Fibroblast of villous mesenchyme (primary cell): ENCODE measurements around the gene MOCS3. TPM values are rescaled to one million over a fixed set of nuclear protein-coding genes. Genes with fewer than 3 reads are reported as not detected.

Experiments used
- DNase-seq: peaks from one replicate; pipeline ENCODE4 v3.0.0-alpha.2; 2010; ENCODE audit warnings: low read depth
- H3K4me3 ChIP-seq: 2 replicates; pipeline ENCODE4 v1.5.1; 2011; ENCODE audit warnings: low read depth, mild to moderate bottlenecking, low read length
- CTCF ChIP-seq: IDR thresholded peaks from 2 replicates; pipeline ENCODE4 v1.5.1; 2012; ENCODE audit warnings: low read depth, mild to moderate bottlenecking, low read length; ENCODE audit not compliant: insufficient read depth
- total RNA-seq: library from RNA; depleted of rRNA; stranded (reverse); fragments of >200 nt; gene quantifications from 2 replicates; pipeline ENCODE4 v1.2.3, GENCODE V29; 2012

Gene MOCS3, protein sequence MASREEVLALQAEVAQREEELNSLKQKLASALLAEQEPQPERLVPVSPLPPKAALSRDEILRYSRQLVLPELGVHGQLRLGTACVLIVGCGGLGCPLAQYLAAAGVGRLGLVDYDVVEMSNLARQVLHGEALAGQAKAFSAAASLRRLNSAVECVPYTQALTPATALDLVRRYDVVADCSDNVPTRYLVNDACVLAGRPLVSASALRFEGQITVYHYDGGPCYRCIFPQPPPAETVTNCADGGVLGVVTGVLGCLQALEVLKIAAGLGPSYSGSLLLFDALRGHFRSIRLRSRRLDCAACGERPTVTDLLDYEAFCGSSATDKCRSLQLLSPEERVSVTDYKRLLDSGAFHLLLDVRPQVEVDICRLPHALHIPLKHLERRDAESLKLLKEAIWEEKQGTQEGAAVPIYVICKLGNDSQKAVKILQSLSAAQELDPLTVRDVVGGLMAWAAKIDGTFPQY
- total RNA-seq = 9.0 and 10.4 TPM in 2 replicates

DNA sequence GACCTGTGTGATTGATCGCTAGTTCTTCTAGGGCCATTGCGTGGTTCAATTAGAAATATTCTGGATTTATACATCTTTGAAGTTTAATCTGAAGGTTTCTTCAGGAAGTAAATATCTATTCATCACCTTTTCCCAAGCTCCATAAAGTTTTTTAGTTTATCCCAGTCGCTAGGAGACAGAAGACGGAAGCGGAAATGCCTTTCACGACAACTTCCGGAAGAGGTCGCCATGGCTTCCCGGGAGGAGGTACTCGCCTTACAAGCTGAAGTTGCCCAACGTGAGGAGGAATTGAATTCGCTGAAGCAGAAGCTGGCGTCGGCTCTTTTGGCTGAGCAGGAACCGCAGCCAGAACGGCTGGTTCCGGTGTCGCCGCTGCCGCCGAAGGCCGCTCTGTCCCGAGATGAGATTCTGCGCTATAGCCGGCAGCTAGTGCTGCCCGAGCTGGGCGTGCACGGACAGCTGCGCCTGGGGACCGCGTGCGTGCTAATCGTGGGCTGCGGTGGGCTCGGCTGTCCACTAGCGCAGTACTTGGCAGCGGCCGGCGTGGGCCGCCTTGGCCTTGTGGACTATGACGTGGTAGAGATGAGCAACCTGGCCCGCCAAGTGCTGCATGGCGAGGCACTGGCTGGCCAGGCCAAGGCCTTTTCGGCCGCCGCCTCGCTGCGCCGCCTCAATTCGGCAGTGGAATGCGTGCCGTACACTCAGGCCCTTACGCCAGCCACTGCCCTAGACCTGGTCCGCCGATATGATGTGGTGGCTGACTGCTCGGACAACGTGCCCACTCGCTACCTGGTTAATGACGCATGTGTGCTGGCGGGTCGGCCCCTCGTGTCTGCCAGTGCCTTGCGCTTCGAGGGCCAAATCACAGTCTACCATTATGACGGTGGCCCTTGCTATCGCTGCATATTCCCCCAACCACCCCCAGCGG is at the start of gene MOCS3:
Gene MOCS3 (plus strand): TSS at position 204 of the 928 bp plus-strand sequence. CDS start 25 bp downstream, at position 229.
- DNase-seq = peak; percentile 96
- H3K4me3 ChIP-seq = peak within 1 kb of the TSS; percentile 67
- no peak for TF ChIP-seq CTCF

- H3K4me3 ChIP-seq = no peak overlapping the region
- DNase-seq = no peak
- TF ChIP-seq CTCF = no peak
Observed at GRCh38 chr20:50909413-50909812, 49.2 kb upstream of the MOCS3 start.

- DNase-seq = peak; percentile 76
- no peak for TF ChIP-seq CTCF
- no peak overlapping the region for H3K4me3 ChIP-seq
Observed at GRCh38 chr20:50911030-50911429, 47.6 kb upstream of the MOCS3 start.

GRCh38 chr20:50911716-50912115 is 46.9 kb upstream of the MOCS3 start:
- no peak overlapping the region for H3K4me3 ChIP-seq
- no peak for TF ChIP-seq CTCF
- no peak for DNase-seq

GRCh38 chr20:50913690-50914375 is 44.8 kb upstream of the MOCS3 start:
- peak; percentile 71 for DNase-seq
- no peak for TF ChIP-seq CTCF
- H3K4me3 ChIP-seq = no peak overlapping the region

DNA sequence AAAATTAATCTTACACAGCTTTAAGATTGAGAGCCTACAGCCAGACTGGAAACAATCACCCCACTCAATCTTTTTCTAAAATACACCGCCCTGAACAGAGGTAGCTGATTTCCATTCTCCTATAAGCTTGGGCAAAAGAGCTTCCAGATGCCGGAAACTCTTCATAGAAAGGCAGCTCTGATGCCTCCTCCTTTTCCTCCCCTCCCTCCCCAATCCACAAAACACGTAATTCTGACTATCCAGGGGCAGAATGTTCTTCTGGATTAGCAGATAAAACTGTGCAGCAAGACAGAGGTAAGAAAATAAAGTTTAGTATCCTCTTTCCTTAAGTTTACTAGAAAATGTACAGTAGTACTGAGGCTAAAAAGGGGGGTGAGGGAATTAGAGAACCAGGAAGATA is 43.2 kb upstream of the MOCS3 start:
- peak; percentile 70 for DNase-seq
- TF ChIP-seq CTCF = no peak
- no peak overlapping the region for H3K4me3 ChIP-seq
